HG03064 (cell line): ENCODE measurements around the gene SPAAR.

ENCODE experiments used
- ATAC-seq: cut with Tn5 transposase; IDR thresholded peaks from one replicate; pipeline ENCODE4 v1.9.1; 2021; ENCODE audit warnings: low read depth; ENCODE audit not compliant: unreplicated experiment

SPAAR gene

GRCh38 chr9:35944173-35944572 lies 34.9 kb downstream of the SPAAR start:
- ATAC-seq: no peak

- ATAC-seq: no peak
Observed at GRCh38 chr9:35944841-35945240, 35.6 kb downstream of the SPAAR start.

GRCh38 chr9:35945341-35946018 lies 36.2 kb downstream of the SPAAR start:
- ATAC-seq: no peak

- no peak for ATAC-seq
Observed at GRCh38 chr9:35948451-35948850, 39.2 kb downstream of the SPAAR start.

- no peak for ATAC-seq
Observed at GRCh38 chr9:35948901-35949318, 39.6 kb downstream of the SPAAR start.

GRCh38 chr9:35951736-35952135 lies 42.4 kb downstream of the SPAAR start:
- no peak for ATAC-seq

GRCh38 chr9:35952526-35953191 lies 43.4 kb downstream of the SPAAR start:
- ATAC-seq: no peak

GRCh38 chr9:35954942-35955546 lies 45.8 kb downstream of the SPAAR start:
- ATAC-seq: no peak

- no peak for ATAC-seq
Observed at GRCh38 chr9:35956651-35957050, 47.4 kb downstream of the SPAAR start.

GRCh38 chr9:35958104-35958837 lies 49.0 kb downstream of the SPAAR start, which contains the start of gene OR2S2:
OR2S2 (minus strand) TSS chr9:35958154; CDS start chr9:35958098, 56 bp downstream.
- ATAC-seq: no peak

GRCh38 chr9:35960039-35960655 lies 50.9 kb downstream of the SPAAR start:
- no peak for ATAC-seq
